Activated CD4-positive, alpha-beta T cell treated with anti-CD3 and anti-CD28 coated beads, Interleukin-2, amount 50 U/mL, for 48 hours (primary cell): ENCODE measurements around the gene RAD51B.

Experiments used
- DNase-seq, 2 experiments: peaks; one replicate each; pipeline ENCODE4 v3.0.0-alpha.2; 2020

The RAD51B gene

DNA sequence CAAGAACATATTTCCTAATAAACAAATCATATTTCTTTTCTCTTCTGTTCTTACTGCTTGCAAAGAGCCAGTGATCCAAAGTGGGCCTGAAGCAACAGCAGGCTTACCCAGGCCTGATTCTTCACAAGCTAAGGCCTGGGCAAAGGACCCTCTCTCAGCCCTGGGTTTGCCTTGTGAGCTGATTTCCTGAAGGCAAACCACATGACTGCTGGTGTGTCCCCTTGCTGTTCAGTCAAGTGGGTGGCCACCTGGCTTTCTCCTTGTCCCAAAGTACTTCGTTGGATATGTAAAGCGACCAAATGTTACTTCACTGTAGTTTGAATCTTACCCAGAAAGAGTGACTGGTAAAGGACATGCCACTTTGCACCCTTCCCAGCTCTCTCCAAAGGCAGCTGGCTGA, 580.4 kb downstream of the RAD51B start:
- no peak for DNase-seq

DNA sequence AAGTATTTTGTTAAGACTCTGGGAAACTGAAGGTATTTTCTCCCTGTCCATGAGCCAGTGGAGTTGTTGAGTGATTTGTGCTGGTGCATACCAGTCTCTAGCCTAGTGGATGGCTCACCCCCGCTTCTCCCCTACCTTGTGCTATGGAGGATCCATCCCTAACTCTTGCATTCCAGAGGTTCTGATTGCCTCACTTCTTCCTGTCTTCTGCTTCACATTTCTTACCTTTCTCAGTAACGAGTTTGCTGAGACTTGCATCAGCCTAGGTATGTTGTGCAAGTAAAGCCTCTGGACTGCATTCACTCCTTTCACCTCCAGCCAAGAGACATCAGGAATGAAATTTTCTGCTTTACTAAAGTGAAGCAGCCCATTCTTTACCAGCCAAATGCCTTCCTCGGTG, 581.7 kb downstream of the RAD51B start:
- DNase-seq: no peak

DNA sequence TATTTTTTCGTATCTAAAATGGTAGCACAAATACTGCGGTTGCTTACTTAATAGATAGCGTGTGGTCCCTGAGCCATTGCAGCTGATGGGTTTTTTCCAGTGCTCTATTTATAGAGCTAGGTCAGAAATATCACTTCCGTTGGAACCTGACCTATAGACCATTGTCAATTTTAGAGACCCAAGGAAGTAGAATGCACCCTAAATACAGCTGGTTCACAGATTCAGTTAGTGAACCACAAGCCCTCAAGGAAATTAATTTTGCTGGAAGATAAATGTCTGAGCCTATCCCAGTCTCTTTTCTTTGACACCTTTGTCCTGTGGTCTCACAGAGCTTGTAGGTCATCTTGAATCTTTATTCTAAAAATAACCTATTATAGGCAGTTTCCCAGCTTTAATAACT, 582.3 kb downstream of the RAD51B start:
- DNase-seq: no peak

DNA sequence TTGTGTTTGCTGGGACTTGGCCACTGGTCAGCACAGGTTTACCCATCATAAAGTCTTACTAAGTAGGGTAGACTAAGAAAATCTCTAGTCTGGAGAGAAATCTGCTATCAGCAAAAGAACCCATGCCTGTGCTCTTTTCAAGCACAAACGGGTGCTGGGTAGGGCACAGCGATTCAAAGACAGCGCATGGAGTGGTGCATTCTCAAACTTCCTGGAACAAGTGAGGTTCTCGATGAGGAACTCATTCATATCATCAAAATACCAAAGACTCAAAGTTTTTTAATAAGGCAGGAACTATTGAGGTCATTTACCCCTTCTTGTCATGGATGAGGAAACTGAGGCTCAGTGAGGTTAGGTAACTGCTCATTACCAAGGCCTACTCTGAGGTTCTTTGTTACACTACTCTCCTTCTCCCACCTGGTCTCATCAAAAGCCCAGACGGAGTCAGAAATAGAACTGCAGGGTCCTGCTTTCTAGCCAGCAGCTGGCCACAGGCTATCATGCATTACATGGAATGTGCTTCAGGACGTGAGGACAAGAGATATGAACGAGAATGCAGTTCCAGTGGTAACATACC, 583.0 kb downstream of the RAD51B start:
- no peak for DNase-seq

DNA sequence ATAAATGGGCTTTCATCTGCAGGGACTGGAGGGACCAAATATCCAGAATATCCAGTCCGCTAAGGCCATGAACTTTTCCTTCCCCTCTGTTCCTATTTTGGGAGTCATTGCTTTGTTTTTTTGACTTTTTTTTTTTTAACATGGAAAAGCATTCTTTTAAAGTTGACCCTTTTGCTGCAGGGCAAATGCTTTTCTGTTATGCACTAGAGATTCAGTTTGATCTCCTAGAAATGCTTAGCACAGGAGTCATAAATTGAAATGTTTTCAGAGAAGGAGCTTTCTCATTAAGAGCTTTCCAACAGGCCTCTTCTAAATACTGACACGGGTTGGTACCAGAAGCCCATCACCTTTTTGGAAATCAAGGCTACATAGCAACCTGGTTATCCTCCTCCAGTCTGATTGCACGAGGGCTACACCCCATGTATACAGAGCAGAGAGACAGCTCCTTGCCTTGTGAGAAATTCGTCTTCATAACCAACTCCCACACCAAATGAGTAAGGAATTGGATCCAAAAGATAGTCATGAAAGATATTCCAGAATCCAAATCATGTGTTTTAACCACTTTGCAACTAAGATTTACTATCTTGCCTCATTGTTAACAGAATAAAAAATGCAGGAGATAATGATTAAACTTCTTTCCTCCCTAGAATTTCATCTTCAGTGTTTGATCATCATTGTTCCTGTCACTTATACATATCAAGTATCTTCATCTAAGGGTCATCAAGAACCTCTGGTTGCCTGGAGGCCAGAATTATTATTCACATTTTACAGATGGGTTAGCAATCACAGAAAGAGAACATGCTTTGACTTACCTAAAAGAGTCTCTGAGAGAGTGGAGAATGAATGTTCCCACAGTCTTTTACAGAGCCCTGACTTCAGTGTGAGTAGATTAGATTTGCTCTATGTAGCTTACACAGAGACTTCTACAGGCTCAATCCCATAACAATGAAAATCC, 583.9 kb downstream of the RAD51B start:
- DNase-seq: no peak

DNA sequence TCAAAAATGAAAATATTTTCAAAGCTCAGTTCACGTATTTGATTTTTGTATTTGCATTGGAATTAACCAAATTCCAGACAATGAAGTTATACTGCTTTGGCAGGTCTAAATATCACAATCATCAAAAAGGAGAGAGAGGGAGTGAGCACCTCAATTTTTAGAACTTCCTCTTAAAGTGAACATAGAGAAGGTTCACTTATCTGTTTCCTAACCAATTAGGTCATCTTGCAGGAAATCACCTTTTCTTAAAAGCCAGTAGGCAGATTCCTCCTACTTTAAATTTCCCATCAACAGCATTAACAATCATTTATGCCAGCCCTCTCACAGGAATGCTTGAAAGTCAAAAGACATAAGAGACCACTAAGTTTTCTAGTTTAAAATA, 584.6 kb downstream of the RAD51B start:
- no peak for DNase-seq

DNA sequence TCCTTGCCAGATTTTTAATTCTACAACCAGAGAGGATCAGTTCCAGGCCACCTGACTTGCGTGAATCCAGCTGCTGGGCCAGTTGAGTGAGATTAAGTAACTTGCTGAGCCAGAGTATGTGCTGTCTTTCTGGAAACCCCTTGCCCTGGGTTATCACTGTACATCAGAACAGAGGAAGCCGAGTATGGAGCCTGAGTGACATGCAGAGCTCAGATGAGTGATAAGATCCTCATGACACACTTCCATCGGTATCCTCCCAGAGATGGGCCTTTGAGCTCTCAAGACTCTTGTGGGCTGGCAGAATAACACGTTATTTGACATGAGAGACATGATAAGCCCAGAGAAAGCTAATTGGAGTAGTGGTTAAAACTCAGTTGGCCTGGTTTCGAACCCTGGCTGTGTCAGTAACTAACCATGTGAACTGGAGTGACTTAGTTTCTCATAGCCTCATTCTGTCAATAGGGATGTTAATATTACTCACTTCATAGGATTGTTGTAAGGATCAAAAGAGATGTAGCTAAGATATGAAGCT, 585.1 kb downstream of the RAD51B start:
- peak; percentile 4 to 20 for DNase-seq

DNA sequence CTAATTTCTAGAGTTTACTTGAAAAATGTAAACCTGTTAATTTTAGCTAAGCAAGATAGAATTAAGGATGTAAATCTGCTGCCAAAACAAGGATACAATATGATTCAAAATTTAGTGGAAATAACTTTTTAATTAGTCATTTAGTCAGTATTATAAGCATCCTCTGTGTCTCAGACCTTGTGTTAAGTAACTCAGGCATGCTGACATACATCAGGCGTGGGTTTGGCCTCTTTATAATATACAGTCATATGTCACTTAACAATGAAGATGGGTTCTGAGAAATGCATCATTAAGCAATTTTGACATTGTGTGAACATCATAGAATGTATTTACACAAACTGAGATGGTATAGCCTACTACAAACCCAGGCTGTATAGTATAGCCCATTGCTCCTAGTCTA, 586.4 kb downstream of the RAD51B start:
- no peak for DNase-seq

DNA sequence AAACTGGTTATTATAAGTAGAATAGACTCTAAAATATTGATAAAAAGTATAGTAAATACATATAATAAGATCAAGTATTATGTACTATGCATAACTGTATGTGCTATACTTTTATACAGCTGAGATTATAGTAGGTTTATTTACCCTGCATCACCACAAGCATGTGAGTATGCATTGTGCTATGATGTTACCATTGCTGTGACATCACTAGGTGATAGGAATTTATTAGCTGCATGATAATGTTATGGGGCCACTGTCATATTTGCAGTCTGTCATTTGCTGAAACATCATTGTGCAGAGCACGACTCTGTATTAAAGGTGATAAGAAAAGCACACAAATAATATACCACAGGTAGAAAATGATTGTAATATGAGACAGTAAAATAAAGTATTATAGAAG, 587.7 kb downstream of the RAD51B start:
- no peak for DNase-seq

DNA sequence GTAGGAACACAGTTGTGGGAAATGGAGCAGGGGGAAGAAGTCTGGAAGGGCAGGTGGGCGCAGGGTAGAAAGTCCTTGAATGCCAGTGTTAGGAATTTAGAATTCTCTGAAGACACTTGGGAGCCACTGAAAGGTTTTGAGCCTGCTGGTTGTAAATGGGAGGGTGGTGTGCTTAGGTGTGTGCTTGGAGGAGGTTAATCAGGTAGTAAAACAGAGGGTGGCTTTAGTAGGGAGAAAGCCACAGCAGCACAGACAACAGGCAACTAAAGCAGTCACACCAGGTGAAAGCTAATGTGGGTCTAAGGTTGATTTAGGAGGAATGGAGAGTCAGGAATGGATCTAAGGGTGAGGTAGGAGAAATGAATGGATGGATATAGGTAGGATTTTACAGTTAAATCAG, 588.2 kb downstream of the RAD51B start:
- no peak for DNase-seq

DNA sequence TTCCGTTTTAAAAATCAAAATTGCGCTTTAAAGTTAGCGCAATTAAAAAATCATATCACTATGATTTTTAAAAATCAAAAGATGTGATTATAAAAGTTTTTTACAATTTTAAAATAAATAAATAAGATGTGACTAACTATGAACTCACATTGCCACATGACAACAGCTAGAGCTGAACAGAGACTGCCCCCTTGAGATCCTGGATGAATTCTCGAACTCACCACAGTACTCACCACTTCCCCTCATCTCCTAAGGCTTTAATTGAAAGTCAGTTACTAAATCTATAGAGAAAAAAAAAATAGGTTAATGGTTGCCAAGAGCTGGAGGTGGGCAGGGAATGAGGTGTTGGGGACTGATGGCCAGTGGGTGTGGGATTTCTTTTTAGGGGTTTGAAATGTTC, 589.1 kb downstream of the RAD51B start:
- DNase-seq: no peak

DNA sequence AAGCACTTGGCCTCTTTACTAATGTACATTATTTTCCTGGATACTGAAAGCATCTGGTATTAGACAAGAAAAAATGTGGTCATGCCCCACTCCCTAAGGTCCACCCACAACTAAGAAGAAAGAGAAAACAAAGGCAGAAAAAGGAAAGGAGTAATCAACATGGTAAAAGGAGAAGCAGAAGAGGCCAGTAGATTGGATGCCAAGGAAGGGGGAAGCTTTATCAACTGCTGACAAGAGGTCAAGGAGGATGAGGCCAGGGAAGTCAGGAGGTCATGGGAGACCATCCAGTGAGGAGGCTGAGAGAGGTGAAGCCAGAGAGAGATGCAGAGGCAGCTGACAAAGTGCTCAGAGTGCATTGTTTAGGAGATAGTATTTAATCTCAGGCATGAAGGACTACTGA, 589.8 kb downstream of the RAD51B start:
- no peak for DNase-seq

DNA sequence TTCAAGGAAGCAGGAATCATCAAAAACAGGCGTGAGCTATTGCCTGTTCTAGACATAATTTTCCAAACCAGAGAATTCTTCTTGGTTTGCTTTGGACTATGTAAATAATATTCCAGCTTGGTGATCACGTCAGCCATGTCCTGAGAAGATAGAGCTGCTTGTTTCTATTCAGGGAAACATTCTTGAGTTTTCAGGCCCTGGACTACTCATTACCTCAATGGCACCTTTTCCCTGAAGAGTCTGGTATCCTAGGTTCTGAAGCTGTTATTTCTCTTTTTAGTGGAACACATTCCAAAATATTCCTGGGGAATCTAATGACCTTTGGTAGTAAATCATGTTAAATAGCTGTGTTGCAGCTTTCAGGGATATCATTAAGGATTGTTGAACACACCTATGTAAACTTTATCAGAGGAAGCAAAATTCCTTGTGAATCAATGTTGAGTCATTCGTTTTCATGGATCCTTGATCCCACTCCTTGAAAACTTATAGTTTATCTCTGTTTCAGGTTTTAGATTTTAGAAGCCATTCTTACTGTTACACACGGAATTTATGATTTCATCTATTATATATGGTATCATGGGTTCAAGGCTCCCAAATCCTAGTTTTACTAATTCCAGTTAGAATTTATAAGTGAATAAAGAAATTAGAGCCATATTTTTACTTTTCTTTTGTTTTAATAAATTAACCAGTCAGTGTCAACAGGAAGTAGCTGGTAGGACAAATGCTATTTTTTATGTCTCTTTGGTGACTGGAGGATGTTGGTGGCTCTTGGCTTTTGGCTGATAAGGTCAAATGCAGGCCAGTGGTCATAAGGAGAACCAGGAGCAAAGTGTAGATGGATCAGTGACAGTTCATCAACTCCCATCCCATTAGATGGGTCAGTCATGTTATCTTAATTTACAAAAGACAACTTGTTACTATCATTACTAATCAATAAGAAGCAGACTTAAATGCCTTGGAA, 593.2 kb downstream of the RAD51B start:
- DNase-seq: no peak

DNA sequence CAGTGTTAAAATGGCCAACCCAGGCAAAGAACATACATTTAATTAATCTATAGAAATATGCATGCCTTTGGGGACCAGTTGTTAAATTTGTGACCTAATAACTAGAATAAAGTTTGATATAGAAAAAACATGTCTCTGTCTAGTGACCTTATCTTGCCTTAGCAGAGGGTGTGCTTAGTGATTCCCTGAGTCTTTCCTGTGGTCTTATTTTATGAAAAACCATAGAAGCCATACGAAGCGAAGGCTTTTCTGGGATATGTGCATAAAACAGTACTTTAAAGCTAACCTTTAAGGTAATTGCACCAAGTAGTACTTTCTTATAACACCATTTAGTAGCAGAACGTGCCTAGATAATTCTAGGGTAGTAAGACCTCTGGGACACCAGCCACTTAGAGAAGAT, 593.9 kb downstream of the RAD51B start:
- no peak for DNase-seq

DNA sequence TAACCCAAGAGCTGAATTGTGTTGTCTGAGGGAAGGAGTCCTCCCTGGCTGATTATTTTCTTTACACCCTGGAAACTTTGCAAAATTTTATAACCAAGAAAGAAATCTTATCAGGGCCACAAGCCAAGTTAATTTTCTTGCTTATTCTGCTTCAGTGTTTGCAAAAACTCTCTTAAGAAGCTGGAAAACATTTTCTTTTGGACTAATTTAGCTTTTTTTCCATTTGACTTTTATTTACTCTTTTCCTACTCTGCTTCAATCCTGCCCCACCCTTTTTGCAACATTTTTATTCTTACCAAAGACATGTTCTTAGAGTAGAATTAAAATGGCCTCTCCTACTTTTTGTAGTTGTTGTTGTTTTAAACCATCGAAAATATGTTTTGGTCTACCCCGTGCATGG, 594.5 kb downstream of the RAD51B start:
- no peak for DNase-seq

DNA sequence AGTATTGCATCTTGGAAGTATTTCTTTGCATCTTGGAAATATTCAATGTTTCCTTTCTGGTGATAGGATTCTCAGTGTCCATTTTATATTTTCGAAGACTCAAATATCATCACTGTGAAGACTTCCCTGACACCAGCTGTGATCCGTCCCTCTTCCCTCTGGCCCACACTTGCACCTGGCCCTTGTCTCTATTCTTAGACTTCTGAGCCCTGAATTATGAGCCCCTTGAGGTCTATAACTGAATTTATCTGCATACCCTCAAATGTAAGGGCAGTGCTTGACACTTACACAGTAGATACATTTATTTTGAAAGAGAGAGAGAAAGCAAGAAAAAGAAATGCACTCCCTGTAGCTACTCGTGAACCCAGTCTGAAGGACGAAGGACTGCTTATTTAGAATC, 596.6 kb downstream of the RAD51B start:
- DNase-seq: no peak

DNA sequence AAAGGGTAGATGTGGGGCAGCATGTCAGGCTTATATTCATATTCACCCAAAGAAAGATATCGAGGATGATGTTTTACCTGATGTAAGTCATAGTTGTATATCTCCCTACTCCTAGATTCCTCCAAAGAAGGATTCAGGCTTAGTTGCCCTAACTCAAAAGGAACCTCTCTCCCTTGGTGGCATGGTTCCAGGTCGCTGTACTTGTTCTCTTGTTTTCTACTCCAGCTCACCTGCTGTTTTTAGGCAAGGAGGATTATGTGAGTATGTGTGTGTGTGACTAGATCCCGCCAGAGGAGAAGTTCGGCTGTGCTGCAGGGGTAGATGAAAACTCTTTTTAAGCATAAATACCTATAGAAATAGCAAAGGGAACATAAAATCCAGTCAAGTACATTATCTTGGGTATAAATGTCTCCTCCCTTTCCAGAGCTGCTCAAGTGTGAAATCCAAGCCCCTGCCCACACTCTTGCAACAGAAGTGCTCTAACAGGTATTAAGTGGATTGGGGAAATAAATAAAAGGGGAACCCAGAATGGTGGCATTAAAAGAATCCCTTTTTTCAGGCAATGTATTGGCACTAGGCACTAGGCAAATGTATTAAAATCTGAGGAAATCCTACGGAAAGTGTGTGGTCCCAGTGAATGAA, 597.6 kb downstream of the RAD51B start:
- no peak for DNase-seq

DNA sequence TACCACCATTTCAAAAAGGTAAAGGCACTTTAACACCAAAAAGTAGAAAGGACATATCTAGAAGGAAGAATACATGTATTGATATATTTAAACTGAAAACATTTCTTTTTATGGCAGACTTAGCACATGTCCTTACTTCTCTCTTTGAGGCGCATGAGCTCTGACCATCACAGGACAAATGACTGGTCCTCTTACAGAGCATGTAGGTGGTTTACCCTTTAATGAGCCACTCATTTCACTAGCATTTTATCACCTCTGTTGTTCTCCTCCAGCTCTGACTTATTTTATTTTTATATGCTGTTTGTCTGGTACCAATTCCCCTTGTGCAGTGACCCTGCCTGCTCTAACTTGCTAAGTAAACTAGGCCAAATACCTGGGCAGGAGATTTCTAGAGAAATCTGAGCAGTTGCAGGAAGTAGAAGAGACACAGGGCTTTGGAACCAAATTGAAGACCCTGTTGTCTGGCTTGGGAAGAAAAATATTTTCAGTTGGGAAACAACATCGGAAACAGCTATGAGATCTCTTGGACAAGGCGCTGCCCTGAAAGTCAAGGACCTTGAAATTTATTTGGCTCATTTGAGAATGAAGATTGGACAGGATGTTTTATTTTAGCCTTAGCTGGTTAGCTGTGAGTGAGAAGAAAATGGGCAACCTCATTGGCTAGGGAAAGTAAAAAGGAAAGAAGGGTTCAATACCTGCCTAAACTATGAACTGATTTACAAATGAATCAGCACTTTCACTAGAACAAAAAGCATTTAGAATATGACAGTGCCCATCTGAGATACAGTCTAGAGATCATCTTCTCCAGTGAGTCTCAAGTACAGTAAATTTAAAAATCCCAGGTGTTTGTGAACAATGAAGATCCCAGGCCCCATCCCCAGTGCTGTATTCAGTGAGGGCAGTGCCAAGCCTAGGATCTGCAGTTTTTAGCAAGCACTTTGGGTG, 598.9 kb downstream of the RAD51B start:
- DNase-seq: no peak

DNA sequence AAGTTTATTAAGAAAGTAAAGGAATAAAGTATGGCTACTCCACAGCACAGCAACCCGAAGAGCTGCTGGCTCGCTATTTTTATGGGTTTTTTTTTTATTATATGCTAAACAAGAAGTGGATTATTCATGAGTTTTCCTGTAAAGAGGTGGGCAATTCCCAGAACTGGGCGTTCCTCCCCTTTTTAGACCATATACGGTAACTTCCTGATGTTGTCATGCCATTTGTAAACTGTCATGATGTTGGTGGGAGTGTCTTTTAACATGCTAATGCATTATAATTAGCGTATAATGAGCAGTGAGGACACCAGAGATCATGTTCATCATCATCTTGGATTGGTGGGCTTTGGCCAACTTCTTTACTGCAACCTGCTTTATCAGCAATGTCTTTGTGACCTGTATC, 600.8 kb downstream of the RAD51B start:
- DNase-seq: no peak

DNA sequence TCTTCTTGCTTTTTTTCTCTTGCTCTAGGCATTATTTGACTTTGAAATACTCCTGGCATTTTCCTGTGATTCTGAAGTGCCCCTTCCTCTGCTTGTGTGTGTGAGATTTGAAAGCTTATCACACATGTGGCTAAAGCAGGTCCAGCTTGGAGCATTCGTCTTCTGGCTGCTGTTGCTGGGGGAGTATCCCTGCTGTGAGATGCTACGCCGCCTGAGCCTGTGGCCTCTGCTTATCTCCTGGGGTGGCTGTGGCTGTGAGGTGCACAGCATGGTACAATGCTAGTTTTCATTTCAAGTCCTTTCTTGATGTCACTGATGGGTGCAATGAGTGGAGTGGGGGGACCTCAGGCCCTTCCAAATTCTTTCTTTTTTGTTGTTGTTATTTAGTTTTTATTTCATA, 601.5 kb downstream of the RAD51B start:
- no peak for DNase-seq

DNA sequence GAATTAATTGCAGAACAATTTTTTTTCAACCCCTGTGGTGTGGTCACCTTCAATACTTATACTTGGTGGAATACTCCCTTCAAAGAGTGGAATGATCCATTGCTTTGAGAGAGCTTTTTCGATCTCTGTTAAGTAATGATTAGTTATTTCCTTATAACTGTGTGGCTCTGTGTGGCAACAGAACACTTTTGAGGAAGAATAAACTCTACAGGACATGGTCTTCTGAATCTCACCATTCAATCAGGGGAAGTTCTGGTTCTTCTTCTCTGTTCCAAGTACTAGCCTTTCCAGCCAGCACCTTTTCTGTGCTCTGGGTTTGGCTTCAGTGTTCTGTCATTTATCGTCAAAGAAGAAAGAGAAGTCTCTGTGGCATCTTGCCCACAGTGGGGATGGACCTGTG, 604.1 kb downstream of the RAD51B start:
- no peak for DNase-seq
